ENCODE results near the gene IFT172.
"Not testable (repeated sequence)": the region's sequence is repeated elsewhere in the genome, so short reads cannot be mapped to it uniquely, and the experiment has no call there.

IFT172 gene, protein sequence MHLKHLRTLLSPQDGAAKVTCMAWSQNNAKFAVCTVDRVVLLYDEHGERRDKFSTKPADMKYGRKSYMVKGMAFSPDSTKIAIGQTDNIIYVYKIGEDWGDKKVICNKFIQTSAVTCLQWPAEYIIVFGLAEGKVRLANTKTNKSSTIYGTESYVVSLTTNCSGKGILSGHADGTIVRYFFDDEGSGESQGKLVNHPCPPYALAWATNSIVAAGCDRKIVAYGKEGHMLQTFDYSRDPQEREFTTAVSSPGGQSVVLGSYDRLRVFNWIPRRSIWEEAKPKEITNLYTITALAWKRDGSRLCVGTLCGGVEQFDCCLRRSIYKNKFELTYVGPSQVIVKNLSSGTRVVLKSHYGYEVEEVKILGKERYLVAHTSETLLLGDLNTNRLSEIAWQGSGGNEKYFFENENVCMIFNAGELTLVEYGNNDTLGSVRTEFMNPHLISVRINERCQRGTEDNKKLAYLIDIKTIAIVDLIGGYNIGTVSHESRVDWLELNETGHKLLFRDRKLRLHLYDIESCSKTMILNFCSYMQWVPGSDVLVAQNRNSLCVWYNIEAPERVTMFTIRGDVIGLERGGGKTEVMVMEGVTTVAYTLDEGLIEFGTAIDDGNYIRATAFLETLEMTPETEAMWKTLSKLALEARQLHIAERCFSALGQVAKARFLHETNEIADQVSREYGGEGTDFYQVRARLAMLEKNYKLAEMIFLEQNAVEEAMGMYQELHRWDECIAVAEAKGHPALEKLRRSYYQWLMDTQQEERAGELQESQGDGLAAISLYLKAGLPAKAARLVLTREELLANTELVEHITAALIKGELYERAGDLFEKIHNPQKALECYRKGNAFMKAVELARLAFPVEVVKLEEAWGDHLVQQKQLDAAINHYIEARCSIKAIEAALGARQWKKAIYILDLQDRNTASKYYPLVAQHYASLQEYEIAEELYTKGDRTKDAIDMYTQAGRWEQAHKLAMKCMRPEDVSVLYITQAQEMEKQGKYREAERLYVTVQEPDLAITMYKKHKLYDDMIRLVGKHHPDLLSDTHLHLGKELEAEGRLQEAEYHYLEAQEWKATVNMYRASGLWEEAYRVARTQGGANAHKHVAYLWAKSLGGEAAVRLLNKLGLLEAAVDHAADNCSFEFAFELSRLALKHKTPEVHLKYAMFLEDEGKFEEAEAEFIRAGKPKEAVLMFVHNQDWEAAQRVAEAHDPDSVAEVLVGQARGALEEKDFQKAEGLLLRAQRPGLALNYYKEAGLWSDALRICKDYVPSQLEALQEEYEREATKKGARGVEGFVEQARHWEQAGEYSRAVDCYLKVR (N-terminal part only)

DNA sequence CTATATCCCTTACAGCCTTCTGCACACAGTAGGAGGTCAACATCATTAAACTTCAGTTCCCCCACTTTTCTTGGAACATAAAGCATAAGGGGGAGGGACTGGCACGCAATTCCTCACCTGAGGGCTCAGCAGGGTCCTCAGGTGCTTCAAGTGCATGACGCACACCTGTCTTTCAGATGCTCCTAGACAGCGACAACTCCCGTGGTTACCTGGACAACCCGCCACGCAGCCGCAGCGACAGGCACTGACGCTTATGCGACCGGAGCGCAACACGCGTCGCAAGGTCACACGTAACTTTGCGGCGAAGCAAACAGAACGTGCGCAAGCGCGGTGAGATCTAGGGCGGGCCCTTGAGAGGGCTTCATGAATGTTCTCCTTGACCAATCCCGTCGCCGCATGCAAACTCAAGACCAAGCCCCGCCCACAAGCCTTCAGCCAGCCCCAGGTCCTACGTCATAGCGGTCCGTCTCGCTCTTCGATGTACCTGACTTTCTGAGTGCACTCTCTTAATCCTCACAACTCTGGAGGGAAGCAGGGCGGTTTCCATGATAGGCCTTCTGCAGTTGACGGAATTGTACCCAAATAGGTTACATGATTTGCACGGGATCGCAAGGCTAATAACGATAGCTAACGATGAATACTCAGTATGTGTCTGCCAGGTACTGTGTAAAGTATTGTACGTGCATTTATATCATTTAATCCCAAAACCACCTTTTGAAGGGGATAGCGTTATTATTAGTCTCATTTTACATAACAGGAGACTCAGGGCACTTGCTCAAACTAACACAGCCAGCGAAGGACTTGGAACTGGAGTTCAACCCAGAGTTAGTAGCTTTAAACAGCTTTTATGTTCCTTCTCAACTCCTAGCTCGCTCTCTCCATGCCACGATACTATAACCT, at the start of gene IFT172:
IFT172 (minus strand) TSS at position 246 of the 900 bp plus-strand sequence; CDS start at position 156, 90 bp downstream.
- Histone ChIP-seq H3K9me3 (ENCODE audit: control insufficient read depth in 5 of 5, low read length in 5 of 5) (no peaks in the 10 kb centered on the region), H3K9ac (ENCODE audit: low read length in 5 of 5) (peak within 1 kb of the TSS; percentile 51 to 86 (median 66)), H3K36me3 (ENCODE audit: control insufficient read depth in 5 of 5, insufficient read depth in 5 of 5, low read length in 5 of 5) (peaks cover 0 to 22% (median 9%) of the 10 kb centered on the region in 5 donors), H3K4me3 (ENCODE audit: low read depth in 1 of 5, low read length in 5 of 5) (peak within 1 kb of the TSS; percentile 62 to 89 (median 86)), H3K27me3 (ENCODE audit: control insufficient read depth in 5 of 5, insufficient read depth in 4 of 5, low read length in 5 of 5) (peaks cover 0 to 3% (median 0%) of the 10 kb centered on the region in 5 donors), H3K27ac (ENCODE audit: low read depth, low read length) (peak within 1 kb of the TSS; percentile 88), H3K4me1 (ENCODE audit: control insufficient read depth in 5 of 5, insufficient read depth in 5 of 5, low read length in 5 of 5) (peaks cover 3 to 29% (median 24%) of the 10 kb centered on the region in 5 donors)

DNA sequence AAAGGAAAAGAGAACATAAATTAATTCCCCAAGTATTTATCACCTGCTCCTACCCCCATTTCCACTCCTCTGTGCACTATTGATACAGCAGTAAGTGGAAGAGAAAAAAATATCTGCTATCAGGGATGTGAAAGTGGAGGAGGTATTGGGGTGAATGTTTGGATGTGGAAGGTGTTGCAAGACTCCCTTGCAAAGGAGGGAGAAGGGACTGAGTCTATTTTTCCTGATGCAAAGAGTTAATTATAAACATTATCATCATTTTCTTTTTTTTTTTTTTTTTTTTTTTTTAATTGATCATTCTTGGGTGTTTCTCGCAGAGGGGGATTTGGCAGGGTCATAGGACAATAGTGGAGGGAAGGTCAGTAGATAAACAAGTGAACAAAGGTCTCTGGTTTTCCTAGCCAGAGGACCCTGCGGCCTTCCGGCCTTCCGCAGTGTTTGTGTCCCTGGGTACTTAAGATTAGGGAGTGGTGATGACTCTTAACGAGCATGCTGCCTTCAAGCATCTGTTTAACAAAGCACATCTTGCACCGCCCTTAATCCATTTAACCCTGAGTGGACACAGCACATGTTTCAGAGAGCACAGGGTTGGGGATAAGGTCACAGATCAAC, 49.4 kb upstream of the IFT172 start:
- H3K9ac ChIP-seq (ENCODE audit: low read length in 5 of 5); H3K27ac ChIP-seq (ENCODE audit: low read depth, low read length); H3K4me3 ChIP-seq (ENCODE audit: low read depth in 1 of 5, low read length in 5 of 5); H3K4me1 ChIP-seq (ENCODE audit: control insufficient read depth in 5 of 5, insufficient read depth in 5 of 5, low read length in 5 of 5); H3K9me3 ChIP-seq (ENCODE audit: control insufficient read depth in 5 of 5, low read length in 5 of 5); H3K36me3 ChIP-seq (ENCODE audit: control insufficient read depth in 5 of 5, insufficient read depth in 5 of 5, low read length in 5 of 5); H3K27me3 ChIP-seq (ENCODE audit: control insufficient read depth in 5 of 5, insufficient read depth in 4 of 5, low read length in 5 of 5): not testable (repeated sequence)

DNA sequence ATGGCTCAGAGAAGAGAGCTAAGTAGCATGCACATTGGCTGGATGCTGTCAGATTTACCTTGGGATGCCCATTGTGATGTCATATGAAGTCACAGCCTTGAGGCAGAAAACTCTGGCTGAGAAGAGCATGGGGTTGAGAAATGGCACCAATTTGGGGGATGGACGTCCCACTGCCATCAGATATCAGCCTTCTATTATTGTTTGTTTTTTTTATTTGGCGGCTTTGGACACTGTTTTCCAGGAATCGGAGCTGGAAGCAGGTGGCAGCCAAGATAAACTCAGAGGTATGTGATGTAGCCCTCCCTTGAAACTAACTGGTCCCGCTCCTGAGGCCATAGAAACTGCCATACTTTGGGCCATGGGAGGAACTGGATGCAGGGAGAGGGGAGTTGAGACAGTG, 47.7 kb upstream of the IFT172 start:
- H3K27me3 ChIP-seq (ENCODE audit: control insufficient read depth in 5 of 5, insufficient read depth in 4 of 5, low read length in 5 of 5): peaks cover 0 to 4% (median 2%) of the 10 kb centered on the region in 5 donors
- H3K27ac ChIP-seq (ENCODE audit: low read depth, low read length): no peak overlapping the region
- H3K4me3 ChIP-seq (ENCODE audit: low read depth in 1 of 5, low read length in 5 of 5): no peak overlapping the region
- no peaks in the 10 kb centered on the region for H3K4me1 ChIP-seq (ENCODE audit: control insufficient read depth in 5 of 5, insufficient read depth in 5 of 5, low read length in 5 of 5)
- no peaks in the 10 kb centered on the region for H3K9me3 ChIP-seq (ENCODE audit: control insufficient read depth in 5 of 5, low read length in 5 of 5)
- no peaks in the 10 kb centered on the region for H3K36me3 ChIP-seq (ENCODE audit: control insufficient read depth in 5 of 5, insufficient read depth in 5 of 5, low read length in 5 of 5)
- no peak overlapping the region for H3K9ac ChIP-seq (ENCODE audit: low read length in 5 of 5)

DNA sequence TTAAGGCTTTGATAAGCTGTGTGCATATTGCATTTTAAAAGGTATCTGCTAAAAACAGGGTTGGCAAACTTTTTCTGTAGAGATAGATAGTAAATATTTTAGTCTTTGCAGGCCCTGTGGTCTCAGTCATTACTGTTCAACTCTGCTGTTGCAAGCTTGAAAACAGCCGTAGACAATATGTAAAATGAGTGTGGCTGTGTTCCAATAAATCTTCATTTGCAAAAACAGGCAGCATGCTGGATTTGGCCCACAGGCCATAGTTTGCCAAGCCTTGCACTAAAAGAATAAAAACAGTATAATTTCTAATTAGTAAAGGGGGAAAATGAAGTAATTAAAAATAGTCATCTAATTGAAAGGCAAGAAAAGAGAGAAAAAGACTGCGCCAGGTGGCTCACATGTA, 42.4 kb upstream of the IFT172 start:
- Histone ChIP-seq H3K4me1 (ENCODE audit: control insufficient read depth in 5 of 5, insufficient read depth in 5 of 5, low read length in 5 of 5) (no peaks in the 10 kb centered on the region), H3K9me3 (ENCODE audit: control insufficient read depth in 5 of 5, low read length in 5 of 5) (no peaks in the 10 kb centered on the region), H3K27ac (ENCODE audit: low read depth, low read length) (no peak overlapping the region), H3K4me3 (ENCODE audit: low read depth in 1 of 5, low read length in 5 of 5) (no peak overlapping the region), H3K9ac (ENCODE audit: low read length in 5 of 5) (no peak overlapping the region), H3K27me3 (ENCODE audit: control insufficient read depth in 5 of 5, insufficient read depth in 4 of 5, low read length in 5 of 5) (peaks cover 0 to 2% (median 1%) of the 10 kb centered on the region in 5 donors), H3K36me3 (ENCODE audit: control insufficient read depth in 5 of 5, insufficient read depth in 5 of 5, low read length in 5 of 5) (no peaks in the 10 kb centered on the region)

DNA sequence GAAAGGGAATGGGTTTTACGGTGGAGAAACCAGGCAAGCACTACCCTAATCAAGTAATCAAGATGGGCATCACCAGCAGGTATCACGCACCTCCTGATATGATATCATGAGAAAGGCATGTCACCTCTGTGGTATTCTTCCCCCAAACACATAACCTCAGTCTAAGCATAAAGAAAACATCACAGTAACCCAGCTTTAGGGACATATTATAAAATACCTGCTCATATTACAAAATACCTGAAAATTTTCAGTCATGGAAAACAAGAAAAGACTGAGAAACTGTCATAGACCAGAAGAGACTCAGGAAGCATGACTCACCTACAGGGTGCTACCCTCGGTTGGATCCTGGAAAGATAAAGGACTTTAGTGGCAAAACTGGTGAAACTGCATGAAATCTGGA, 37.6 kb upstream of the IFT172 start:
- H3K9ac ChIP-seq (ENCODE audit: low read length in 5 of 5): no peak overlapping the region
- no peaks in the 10 kb centered on the region for H3K4me1 ChIP-seq (ENCODE audit: control insufficient read depth in 5 of 5, insufficient read depth in 5 of 5, low read length in 5 of 5)
- no peak overlapping the region for H3K27ac ChIP-seq (ENCODE audit: low read depth, low read length)
- no peak overlapping the region for H3K4me3 ChIP-seq (ENCODE audit: low read depth in 1 of 5, low read length in 5 of 5)
- no peaks in the 10 kb centered on the region for H3K9me3 ChIP-seq (ENCODE audit: control insufficient read depth in 5 of 5, low read length in 5 of 5)
- H3K27me3 ChIP-seq (ENCODE audit: control insufficient read depth in 5 of 5, insufficient read depth in 4 of 5, low read length in 5 of 5): peaks cover 0 to 4% (median 0%) of the 10 kb centered on the region in 5 donors
- no peaks in the 10 kb centered on the region for H3K36me3 ChIP-seq (ENCODE audit: control insufficient read depth in 5 of 5, insufficient read depth in 5 of 5, low read length in 5 of 5)

DNA sequence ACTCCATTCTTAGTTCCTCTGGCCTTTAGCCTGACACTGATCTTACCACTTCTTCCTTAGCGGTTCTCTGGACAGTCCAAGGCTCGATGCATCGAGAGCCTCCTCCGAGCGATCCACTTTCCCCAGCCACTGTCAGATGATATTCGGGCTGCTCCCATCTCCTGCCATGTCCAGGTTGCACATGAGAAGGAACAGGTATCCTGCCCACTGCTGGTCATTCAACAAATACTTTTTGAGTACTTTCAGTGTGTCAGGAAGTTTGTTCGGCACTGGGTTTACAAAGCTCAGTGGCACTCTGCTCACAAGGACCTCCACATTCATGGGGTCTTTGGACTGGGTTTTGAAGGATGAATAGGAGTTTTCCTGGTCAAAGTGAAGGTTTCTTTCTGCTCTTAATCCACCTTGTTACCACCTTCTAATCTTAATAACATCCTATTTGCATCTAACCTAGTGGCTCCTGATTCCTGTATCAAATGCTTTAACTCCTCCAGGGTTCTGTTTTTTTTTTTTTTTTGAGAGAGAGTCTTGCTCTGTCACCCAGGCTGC, 32.9 kb upstream of the IFT172 start:
- no peak overlapping the region for H3K9ac ChIP-seq (ENCODE audit: low read length in 5 of 5)
- H3K27me3 ChIP-seq (ENCODE audit: control insufficient read depth in 5 of 5, insufficient read depth in 4 of 5, low read length in 5 of 5): peaks cover 0 to 4% (median 0%) of the 10 kb centered on the region in 5 donors
- H3K9me3 ChIP-seq (ENCODE audit: control insufficient read depth in 5 of 5, low read length in 5 of 5): no peaks in the 10 kb centered on the region
- no peak overlapping the region for H3K4me3 ChIP-seq (ENCODE audit: low read depth in 1 of 5, low read length in 5 of 5)
- no peaks in the 10 kb centered on the region for H3K4me1 ChIP-seq (ENCODE audit: control insufficient read depth in 5 of 5, insufficient read depth in 5 of 5, low read length in 5 of 5)
- no peak overlapping the region for H3K27ac ChIP-seq (ENCODE audit: low read depth, low read length)
- H3K36me3 ChIP-seq (ENCODE audit: control insufficient read depth in 5 of 5, insufficient read depth in 5 of 5, low read length in 5 of 5): no peaks in the 10 kb centered on the region

DNA sequence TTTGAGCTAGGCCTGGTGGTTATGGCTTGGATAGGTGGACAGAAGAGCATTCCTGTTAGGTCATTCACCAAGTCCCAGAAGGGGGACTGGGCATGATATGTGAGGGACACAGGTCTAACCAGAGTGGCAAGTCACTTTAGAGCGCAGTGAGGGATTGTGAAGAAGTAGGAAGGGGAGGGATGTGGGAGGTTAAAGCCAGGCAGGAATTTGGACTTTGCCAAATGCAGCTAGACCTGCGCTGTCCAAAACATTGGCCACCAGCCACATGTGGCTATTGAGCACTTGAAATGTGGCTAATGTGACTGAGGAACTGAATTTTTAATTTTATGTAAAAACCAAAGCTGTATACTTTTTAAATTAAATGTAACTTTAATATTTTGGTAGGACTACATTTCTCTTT, 30.8 kb upstream of the IFT172 start:
- Histone ChIP-seq H3K27ac (ENCODE audit: low read depth, low read length) (no peak overlapping the region), H3K9ac (ENCODE audit: low read length in 5 of 5) (no peak overlapping the region), H3K27me3 (ENCODE audit: control insufficient read depth in 5 of 5, insufficient read depth in 4 of 5, low read length in 5 of 5) (peaks cover 0 to 4% (median 0%) of the 10 kb centered on the region in 5 donors), H3K4me3 (ENCODE audit: low read depth in 1 of 5, low read length in 5 of 5) (no peak overlapping the region), H3K9me3 (ENCODE audit: control insufficient read depth in 5 of 5, low read length in 5 of 5) (no peaks in the 10 kb centered on the region), H3K36me3 (ENCODE audit: control insufficient read depth in 5 of 5, insufficient read depth in 5 of 5, low read length in 5 of 5) (no peaks in the 10 kb centered on the region), H3K4me1 (ENCODE audit: control insufficient read depth in 5 of 5, insufficient read depth in 5 of 5, low read length in 5 of 5) (no peaks in the 10 kb centered on the region)

DNA sequence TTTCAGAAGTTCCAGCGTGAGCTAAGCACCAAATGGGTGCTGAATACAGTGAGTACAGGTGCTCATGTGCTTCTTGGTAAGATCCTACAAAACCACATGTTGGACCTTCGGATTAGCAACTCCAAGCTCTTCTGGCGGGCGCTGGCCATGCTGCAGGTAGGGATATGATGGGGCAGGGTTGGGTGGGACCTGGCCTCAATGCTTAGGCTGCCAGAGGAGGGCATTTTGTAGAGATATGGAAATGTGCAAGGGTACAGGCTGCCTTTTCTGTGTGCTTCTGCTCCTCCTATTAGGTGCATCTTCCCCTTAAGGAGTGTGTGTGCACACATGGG, 29.2 kb upstream of the IFT172 start:
- H3K27me3 ChIP-seq (ENCODE audit: control insufficient read depth in 5 of 5, insufficient read depth in 4 of 5, low read length in 5 of 5): peaks cover 0 to 2% (median 0%) of the 10 kb centered on the region in 5 donors
- no peak overlapping the region for H3K27ac ChIP-seq (ENCODE audit: low read depth, low read length)
- no peaks in the 10 kb centered on the region for H3K4me1 ChIP-seq (ENCODE audit: control insufficient read depth in 5 of 5, insufficient read depth in 5 of 5, low read length in 5 of 5)
- no peaks in the 10 kb centered on the region for H3K36me3 ChIP-seq (ENCODE audit: control insufficient read depth in 5 of 5, insufficient read depth in 5 of 5, low read length in 5 of 5)
- no peak overlapping the region for H3K9ac ChIP-seq (ENCODE audit: low read length in 5 of 5)
- no peaks in the 10 kb centered on the region for H3K9me3 ChIP-seq (ENCODE audit: control insufficient read depth in 5 of 5, low read length in 5 of 5)
- H3K4me3 ChIP-seq (ENCODE audit: low read depth in 1 of 5, low read length in 5 of 5): no peak overlapping the region

Data from subcutaneous abdominal adipose tissue (tissue), 5 donors.